NB4 (cell line): Measurements from ENCODE around the gene C7orf57.

ENCODE experiments used
- CTCF ChIP-seq: IDR thresholded peaks from one replicate; pipeline ENCODE4 v1.5.1; 2012; ENCODE audit warnings: low read depth, low read length
- MAX ChIP-seq: IDR thresholded peaks from 2 replicates; pipeline ENCODE4 v1.6.1; 2011; ENCODE audit warnings: low read depth, low read length
- MYC ChIP-seq: IDR thresholded peaks from 2 replicates; pipeline ENCODE4 v1.6.1; 2011; ENCODE audit warnings: low read depth, low read length
- POLR2A ChIP-seq: IDR thresholded peaks from 2 replicates; pipeline ENCODE4 v1.6.1; 2011; ENCODE audit warnings: mild to moderate bottlenecking; ENCODE audit not compliant: insufficient read length; ENCODE audit errors: extremely low read depth

- TF ChIP-seq POLR2A (no peak), CTCF (no peak), MAX (peak; percentile 72), MYC (peak; percentile 56)
Measured at GRCh38 chr7:48084727-48085432, 49.5 kb downstream of the C7orf57 start.
